T47D (cell line): ENCODE measurements around the gene OR52K2.
"Not testable (repeated sequence)": the region's sequence is repeated elsewhere in the genome, so short reads cannot be mapped to it uniquely, and the experiment has no call there.

Source experiments
- DNase-seq, 2 experiments: peaks; one replicate each; pipeline versions ENCODE4 v3.0.0 to v3.0.0-alpha.2; 2011 to 2012; ENCODE audit warnings: low read depth in 1 of 2, low spot score in 1 of 2
- JUND ChIP-seq: IDR thresholded peaks from 2 replicates; pipeline ENCODE4 v1.6.1; 2012; ENCODE audit warnings: low read depth
- in situ Hi-C: cut with HindIII; loops from 2 replicates; pipeline ENCODE4 v1.10.0; 2016; ENCODE audit warnings: low sequenced_read_pairs, low pct_unique_long_range_greater_than_20kb

Gene OR52K2

DNA sequence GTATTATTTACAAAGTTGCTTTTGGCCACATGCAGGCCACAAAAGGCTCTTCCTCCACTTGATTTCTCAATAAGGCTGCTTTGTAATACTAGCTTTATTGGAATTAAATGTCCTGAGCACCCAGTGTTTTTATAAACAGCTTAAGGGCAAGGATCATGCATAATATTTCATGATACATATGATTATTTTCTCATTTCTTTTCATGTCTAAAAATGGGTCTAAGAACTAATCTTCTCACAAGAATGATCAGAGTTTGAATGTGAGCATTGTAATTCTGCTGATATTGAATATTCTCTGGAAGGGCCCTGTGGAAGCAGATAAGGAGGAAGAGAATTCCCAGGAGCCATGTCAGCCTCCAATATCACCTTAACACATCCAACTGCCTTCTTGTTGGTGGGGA, at the start of gene OR52K2:
Gene OR52K2, plus strand, starts transcription at position 301 of the 400 bp plus-strand sequence. Its CDS starts 45 bp downstream, at position 346.
- no peak for TF ChIP-seq JUND
- in situ Hi-C loops: no loop called here
- DNase-seq: no peak

DNA sequence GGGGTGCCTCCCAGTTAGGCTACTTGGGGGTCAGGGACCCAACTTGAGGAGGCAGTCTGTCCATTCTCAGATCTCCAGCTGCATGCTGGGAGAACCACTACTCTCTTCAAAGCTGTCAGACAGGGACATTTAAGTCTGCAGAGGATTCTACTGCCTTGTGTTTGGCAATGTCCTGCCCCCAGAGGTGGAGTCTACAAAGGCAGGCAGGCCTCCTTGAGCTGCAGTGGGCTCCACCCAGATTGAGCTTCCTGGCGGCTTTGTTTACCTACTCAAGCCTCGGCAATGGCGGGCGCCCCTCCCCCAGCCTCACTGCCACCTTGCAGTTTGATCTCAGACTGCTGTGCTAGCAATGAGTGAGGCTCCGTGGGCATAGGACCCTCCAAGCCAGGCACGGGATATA, 42.9 kb upstream of the OR52K2 start:
- in situ Hi-C loops: not testable (repeated sequence)
- peak in 1 of 2 experiments; percentile 30 for DNase-seq

DNA sequence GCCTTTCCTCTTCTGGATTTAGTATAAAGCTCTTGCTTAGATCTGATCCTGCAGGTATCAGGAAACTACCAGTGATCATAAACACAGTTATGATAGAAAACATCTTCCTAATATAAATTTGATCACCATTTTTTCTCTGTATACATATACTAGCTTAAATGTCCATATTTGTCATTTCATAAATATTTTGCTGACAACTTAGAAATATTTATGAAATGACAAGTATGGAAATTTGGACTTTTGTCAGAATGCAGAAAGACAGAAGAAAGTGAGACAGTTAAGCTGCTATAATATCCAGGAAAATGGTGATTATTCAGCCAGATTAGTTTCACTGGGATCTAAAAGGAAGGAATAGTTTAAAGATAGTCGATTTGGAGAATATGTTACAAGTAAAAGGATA, 32.8 kb upstream of the OR52K2 start:
- in situ Hi-C loops: no loop called here
- no peak for DNase-seq
- TF ChIP-seq JUND: no peak

DNA sequence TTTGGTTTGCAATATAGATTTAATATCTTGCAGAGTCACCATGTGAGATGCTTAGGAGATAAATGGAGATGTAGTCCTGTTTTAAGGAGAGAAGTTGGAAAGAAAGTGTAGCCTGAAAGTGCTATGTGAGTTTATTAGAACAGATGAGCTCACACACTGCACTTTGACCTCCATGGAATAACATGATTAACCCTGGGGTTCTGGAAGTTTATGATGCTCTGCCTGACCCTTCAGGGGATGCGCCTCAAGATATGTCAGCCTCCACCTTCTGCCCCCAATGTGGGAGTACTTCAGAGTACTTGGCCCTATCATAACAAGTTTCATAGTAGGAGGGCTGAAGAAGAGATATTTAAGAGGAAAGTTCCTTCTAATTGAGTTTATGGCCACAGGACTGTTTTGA, 32.3 kb upstream of the OR52K2 start:
- in situ Hi-C loops: no loop called here
- no peak for DNase-seq
- TF ChIP-seq JUND: no peak

GRCh38 chr11:4418403-4418802, 30.7 kb upstream of the OR52K2 start:
- TF ChIP-seq JUND: no peak
- in situ Hi-C loops: no loop called here
- DNase-seq: no peak

DNA sequence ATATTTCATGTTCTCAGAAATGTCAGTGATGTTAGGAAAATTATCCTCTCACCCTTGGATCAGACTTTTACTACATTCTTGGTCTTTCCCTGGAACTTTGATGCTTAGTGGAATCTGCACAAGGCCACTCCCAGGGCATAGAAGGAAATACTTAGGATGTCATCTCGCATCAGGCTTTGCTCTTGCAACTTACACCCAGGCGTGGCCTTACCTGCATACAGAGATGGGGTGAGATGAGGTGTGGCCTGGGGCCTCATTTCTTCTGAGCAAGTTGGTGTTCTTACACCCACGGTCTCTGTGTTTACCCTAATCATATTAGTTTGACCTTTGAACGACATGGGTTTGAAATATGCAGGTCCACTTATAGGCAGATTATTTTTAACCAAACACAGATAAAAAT, 19.0 kb upstream of the OR52K2 start:
- in situ Hi-C loops: no loop called here
- TF ChIP-seq JUND: no peak
- no peak for DNase-seq

DNA sequence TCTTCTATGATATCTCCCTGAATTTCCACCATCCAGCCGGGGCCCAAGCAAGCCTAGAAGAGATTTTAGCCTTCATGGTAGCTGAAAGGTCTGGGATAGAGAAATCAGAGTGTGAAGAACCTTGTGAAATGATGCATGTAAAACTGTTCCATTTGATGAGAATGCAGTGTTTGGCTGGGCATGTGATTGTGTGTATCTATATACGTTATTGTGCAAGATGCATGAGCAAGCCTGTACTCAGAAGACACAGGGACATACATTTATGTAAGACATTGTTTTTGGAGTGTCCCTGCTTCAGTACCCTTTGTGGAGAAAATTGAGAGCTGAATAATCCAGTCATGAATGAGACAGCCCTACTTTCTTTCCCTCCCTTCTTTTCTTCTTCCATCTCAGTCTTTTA, 15.2 kb upstream of the OR52K2 start:
- in situ Hi-C loops: no loop called here
- no peak for TF ChIP-seq JUND
- no peak for DNase-seq

- DNase-seq: no peak
- in situ Hi-C loops: no loop called here
- TF ChIP-seq JUND: no peak
Observed at GRCh38 chr11:4436411-4436810, 12.7 kb upstream of the OR52K2 start.

- DNase-seq: no peak
Observed at GRCh38 chr11:4441515-4441914, 7.6 kb upstream of the OR52K2 start.

DNA sequence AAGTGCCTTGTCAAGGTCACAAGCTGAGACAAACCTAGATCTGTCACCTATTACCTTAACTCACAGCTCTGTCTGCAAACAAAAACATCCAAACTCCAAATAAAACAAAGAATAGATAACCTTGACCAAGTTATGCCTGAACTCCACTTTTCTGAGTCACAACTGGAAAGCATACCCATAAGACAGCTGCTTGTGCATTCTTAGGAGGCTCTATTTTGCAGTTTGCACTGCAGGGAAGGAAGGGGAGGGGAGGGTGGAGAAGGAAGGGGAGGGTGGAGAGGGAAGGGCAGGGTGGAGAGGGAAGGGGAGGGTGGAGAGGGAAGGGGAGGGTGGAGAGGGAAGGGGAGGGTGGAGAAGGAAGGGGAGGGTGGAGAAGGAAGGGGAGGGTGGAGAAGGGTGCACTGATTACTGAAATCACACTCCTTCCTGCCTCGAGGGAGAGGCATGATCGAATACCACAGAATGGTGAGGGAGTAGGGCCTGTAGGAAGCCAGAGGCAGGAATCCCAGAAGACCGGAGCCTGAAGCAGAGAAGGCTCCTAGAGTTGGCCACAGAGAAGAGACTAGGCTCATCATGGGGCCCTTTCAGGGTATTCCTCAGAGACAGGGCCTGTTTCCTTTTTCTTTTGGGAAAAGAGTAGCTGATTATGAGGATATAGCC, 5.7 kb upstream of the OR52K2 start:
- in situ Hi-C loops: no loop called here
- no peak for DNase-seq
- TF ChIP-seq JUND: no peak

More at GRCh38 chr11:4441515-4441914, 7.6 kb upstream of the OR52K2 start:
- in situ Hi-C loops: no loop called here
- TF ChIP-seq JUND: no peak

GRCh38 chr11:4453118-4453517, 4.0 kb downstream of the OR52K2 start:
- DNase-seq: no peak
- TF ChIP-seq JUND: no peak
- in situ Hi-C loops: no loop called here

DNA sequence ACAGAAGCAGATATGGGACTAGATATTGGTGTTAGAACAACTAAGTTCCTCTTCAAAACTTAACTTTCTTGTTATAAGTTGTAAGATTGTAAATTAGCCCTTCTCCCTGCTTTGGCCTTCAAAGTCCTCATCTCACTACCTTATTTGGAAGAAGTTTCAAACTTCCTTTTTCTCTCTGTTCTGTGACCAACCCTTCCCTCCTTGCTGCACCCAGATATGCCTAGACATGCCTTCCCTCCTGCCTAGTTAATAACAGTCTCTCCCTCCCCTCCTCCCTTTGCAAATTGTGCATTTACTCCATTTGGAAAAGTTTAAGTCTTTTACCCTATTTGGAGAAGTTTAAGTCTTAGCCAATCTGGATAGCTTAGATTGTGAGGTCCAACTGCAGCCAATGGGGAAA, 4.9 kb downstream of the OR52K2 start:
- no peak for DNase-seq
- in situ Hi-C loops: no loop called here
- TF ChIP-seq JUND: no peak

GRCh38 chr11:4455419-4455818, 6.3 kb downstream of the OR52K2 start:
- in situ Hi-C loops: no loop called here
- TF ChIP-seq JUND: no peak
- DNase-seq: no peak

GRCh38 chr11:4459500-4459899, 10.4 kb downstream of the OR52K2 start:
- in situ Hi-C loops: no loop called here
- no peak for TF ChIP-seq JUND
- DNase-seq: no peak
